Endometrium (tissue), 2 donors: Measurements from ENCODE around the gene SSH3.
"Not testable (repeated sequence)": the region's sequence is repeated elsewhere in the genome, so short reads cannot be mapped to it uniquely, and the experiment has no call there.

ENCODE experiments used
- FAIRE-seq: peaks from 2 replicates; lab custom pipeline; 2012; peaks lifted over from hg19 to GRCh38; lab: Jason Lieb, UNC
- donor health status: control.
- donor health status: control.

The SSH3 gene

GRCh38 chr11:67303132-67303834 is at the start of gene SSH3:
SSH3 (plus strand) TSS chr11:67303530; CDS start chr11:67303626, 96 bp downstream.
- FAIRE-seq = no peak

- no peak for FAIRE-seq
These were observed 49.3 kb upstream of the SSH3 start for GRCh38 chr11:67253872-67254624.

- FAIRE-seq = no peak
These were observed 48.5 kb upstream of the SSH3 start for GRCh38 chr11:67254798-67255197.

- FAIRE-seq = no peak
These were observed 48.0 kb upstream of the SSH3 start for GRCh38 chr11:67255353-67255752.

- FAIRE-seq = no peak
These were observed 47.5 kb upstream of the SSH3 start for GRCh38 chr11:67255864-67256263.

GRCh38 chr11:67256477-67257135 is 46.7 kb upstream of the SSH3 start:
- FAIRE-seq = no peak

GRCh38 chr11:67260406-67260805 is 42.9 kb upstream of the SSH3 start:
- no peak for FAIRE-seq

GRCh38 chr11:67260885-67261639 is 42.3 kb upstream of the SSH3 start:
- FAIRE-seq = not testable (repeated sequence)

GRCh38 chr11:67261640-67261945 is 41.7 kb upstream of the SSH3 start:
- FAIRE-seq = no peak

GRCh38 chr11:67261946-67262681 is 41.2 kb upstream of the SSH3 start:
- FAIRE-seq = no peak

GRCh38 chr11:67262731-67263675 is 40.3 kb upstream of the SSH3 start:
- FAIRE-seq = no peak

GRCh38 chr11:67264260-67264659 is 39.1 kb upstream of the SSH3 start:
- no peak for FAIRE-seq

GRCh38 chr11:67264877-67265632 is 38.3 kb upstream of the SSH3 start:
- FAIRE-seq = no peak

- no peak for FAIRE-seq
These were observed 37.5 kb upstream of the SSH3 start for GRCh38 chr11:67265633-67266448.

- FAIRE-seq = no peak
These were observed 36.7 kb upstream of the SSH3 start, which contains the start of gene GRK2 for GRCh38 chr11:67266449-67267187. GRK2 (plus strand) TSS chr11:67266473; CDS start chr11:67266700, 227 bp downstream.

GRCh38 chr11:67267188-67268080 is 35.9 kb upstream of the SSH3 start:
- FAIRE-seq = no peak
